ENCODE results near the gene SAMD5. TPM values are rescaled to one million over a fixed set of nuclear protein-coding genes. Genes with fewer than 3 reads are reported as not detected.

The SAMD5 gene
- total RNA-seq, 2 donors from 2014 or later = not detected

- no peaks in the 10 kb centered on the region for H3K36me3 Mint-ChIP-seq (ENCODE audit: low read depth)
- H3K27me3 Mint-ChIP-seq = peaks cover 10% of the 10 kb centered on the region
- no peak overlapping the region for H3K4me3 Mint-ChIP-seq
- H3K27ac Mint-ChIP-seq = no peak overlapping the region
- H3K9me3 Mint-ChIP-seq = no peaks in the 10 kb centered on the region
- no peaks in the 10 kb centered on the region for H3K4me1 Mint-ChIP-seq
- ATAC-seq (replicated peaks) = no peak
Measured at GRCh38 chr6:147604373-147604772, 95.9 kb downstream of the SAMD5 start.

- Mint-ChIP-seq H3K36me3 (ENCODE audit: low read depth) (no peaks in the 10 kb centered on the region), H3K27ac (no peak overlapping the region), H3K4me3 (no peak overlapping the region), H3K4me1 (no peaks in the 10 kb centered on the region), H3K9me3 (no peaks in the 10 kb centered on the region), H3K27me3 (no peaks in the 10 kb centered on the region)
- no peak for ATAC-seq (replicated peaks)
Measured at GRCh38 chr6:147611992-147612391, 103.5 kb downstream of the SAMD5 start.

GRCh38 chr6:147614501-147614900 is 106.0 kb downstream of the SAMD5 start:
- H3K4me3 Mint-ChIP-seq = no peak overlapping the region
- no peaks in the 10 kb centered on the region for H3K27me3 Mint-ChIP-seq
- H3K4me1 Mint-ChIP-seq = no peaks in the 10 kb centered on the region
- no peaks in the 10 kb centered on the region for H3K36me3 Mint-ChIP-seq (ENCODE audit: low read depth)
- no peak overlapping the region for H3K27ac Mint-ChIP-seq
- ATAC-seq (replicated peaks) = no peak
- no peaks in the 10 kb centered on the region for H3K9me3 Mint-ChIP-seq

- Mint-ChIP-seq H3K27ac (no peak overlapping the region), H3K36me3 (ENCODE audit: low read depth) (no peaks in the 10 kb centered on the region), H3K4me3 (no peak overlapping the region), H3K9me3 (no peaks in the 10 kb centered on the region), H3K27me3 (no peaks in the 10 kb centered on the region), H3K4me1 (no peaks in the 10 kb centered on the region)
- ATAC-seq (replicated peaks) = no peak
Measured at GRCh38 chr6:147615659-147616456, 107.4 kb downstream of the SAMD5 start.

GRCh38 chr6:147617366-147617765 is 108.9 kb downstream of the SAMD5 start:
- H3K4me3 Mint-ChIP-seq = no peak overlapping the region
- no peak for ATAC-seq (replicated peaks)
- H3K36me3 Mint-ChIP-seq (ENCODE audit: low read depth) = no peaks in the 10 kb centered on the region
- no peaks in the 10 kb centered on the region for H3K4me1 Mint-ChIP-seq
- no peaks in the 10 kb centered on the region for H3K9me3 Mint-ChIP-seq
- H3K27me3 Mint-ChIP-seq = no peaks in the 10 kb centered on the region
- H3K27ac Mint-ChIP-seq = no peak overlapping the region

GRCh38 chr6:147618457-147618856 is 110.0 kb downstream of the SAMD5 start:
- Mint-ChIP-seq H3K36me3 (ENCODE audit: low read depth) (no peaks in the 10 kb centered on the region), H3K4me3 (no peak overlapping the region), H3K9me3 (no peaks in the 10 kb centered on the region), H3K27ac (no peak overlapping the region), H3K27me3 (no peaks in the 10 kb centered on the region), H3K4me1 (no peaks in the 10 kb centered on the region)
- ATAC-seq (replicated peaks) = no peak

GRCh38 chr6:147618927-147619326 is 110.4 kb downstream of the SAMD5 start:
- Mint-ChIP-seq H3K27me3 (no peaks in the 10 kb centered on the region), H3K4me1 (no peaks in the 10 kb centered on the region), H3K27ac (no peak overlapping the region), H3K36me3 (ENCODE audit: low read depth) (no peaks in the 10 kb centered on the region), H3K4me3 (no peak overlapping the region), H3K9me3 (no peaks in the 10 kb centered on the region)
- ATAC-seq (replicated peaks) = no peak
